ENCODE measurements around the gene APPBP2.

APPBP2 gene

GRCh38 chr17:60473788-60474187 is 52.3 kb downstream of the APPBP2 start:
- DNase-seq: no peak

GRCh38 chr17:60472449-60472848 is 53.6 kb downstream of the APPBP2 start:
- DNase-seq: no peak
- Histone ChIP-seq H3K36me3 (peaks cover 17% of the 10 kb centered on the region), H3K9me3 (ENCODE audit: severe bottlenecking) (no peaks in the 10 kb centered on the region), H3K27me3 (ENCODE audit: insufficient read depth, low read depth, severe bottlenecking) (no peaks in the 10 kb centered on the region), H3K4me3 (ENCODE audit: low read depth, low read length) (no peak overlapping the region), H3K27ac (no peak overlapping the region)
- TF ChIP-seq CTCF (IDR thresholded peaks at IDR 0.05; ENCODE audit: low read depth, low read length): no peak

More at GRCh38 chr17:60473788-60474187, 52.3 kb downstream of the APPBP2 start:
- peaks cover 25% of the 10 kb centered on the region for H3K36me3 ChIP-seq
- no peak overlapping the region for H3K4me3 ChIP-seq (ENCODE audit: low read depth, low read length)
- TF ChIP-seq CTCF (IDR thresholded peaks at IDR 0.05; ENCODE audit: low read depth, low read length): no peak
- no peak overlapping the region for H3K27ac ChIP-seq
- no peaks in the 10 kb centered on the region for H3K27me3 ChIP-seq (ENCODE audit: insufficient read depth, low read depth, severe bottlenecking)
- H3K9me3 ChIP-seq (ENCODE audit: severe bottlenecking): no peaks in the 10 kb centered on the region

GRCh38 chr17:60471451-60471850 is 54.6 kb downstream of the APPBP2 start:
- H3K27ac ChIP-seq: no peak overlapping the region
- H3K4me3 ChIP-seq (ENCODE audit: low read depth, low read length): no peak overlapping the region
- H3K36me3 ChIP-seq: peaks cover 10% of the 10 kb centered on the region
- DNase-seq: no peak
- TF ChIP-seq CTCF (IDR thresholded peaks at IDR 0.05; ENCODE audit: low read depth, low read length): no peak
- no peaks in the 10 kb centered on the region for H3K27me3 ChIP-seq (ENCODE audit: insufficient read depth, low read depth, severe bottlenecking)
- H3K9me3 ChIP-seq (ENCODE audit: severe bottlenecking): no peaks in the 10 kb centered on the region

- H3K36me3 ChIP-seq: peaks cover 39% of the 10 kb centered on the region
Measured at GRCh38 chr17:60468371-60468770, 57.7 kb downstream of the APPBP2 start.

GRCh38 chr17:60464343-60464742 is 61.7 kb downstream of the APPBP2 start:
- no peak overlapping the region for H3K4me3 ChIP-seq (ENCODE audit: low read depth, low read length)
- H3K27me3 ChIP-seq (ENCODE audit: insufficient read depth, low read depth, severe bottlenecking): no peaks in the 10 kb centered on the region
- no peak overlapping the region for H3K27ac ChIP-seq
- no peak for TF ChIP-seq CTCF (IDR thresholded peaks at IDR 0.05; ENCODE audit: low read depth, low read length)
- no peak for DNase-seq
- H3K9me3 ChIP-seq (ENCODE audit: severe bottlenecking): no peaks in the 10 kb centered on the region
- peaks cover 59% of the 10 kb centered on the region for H3K36me3 ChIP-seq

More at GRCh38 chr17:60468371-60468770, 57.7 kb downstream of the APPBP2 start:
- no peaks in the 10 kb centered on the region for H3K27me3 ChIP-seq (ENCODE audit: insufficient read depth, low read depth, severe bottlenecking)
- H3K9me3 ChIP-seq (ENCODE audit: severe bottlenecking): no peaks in the 10 kb centered on the region
- H3K27ac ChIP-seq: no peak overlapping the region
- DNase-seq: no peak
- TF ChIP-seq CTCF (IDR thresholded peaks at IDR 0.05; ENCODE audit: low read depth, low read length): no peak
- H3K4me3 ChIP-seq (ENCODE audit: low read depth, low read length): no peak overlapping the region

GRCh38 chr17:60463157-60463835 is 62.7 kb downstream of the APPBP2 start:
- TF ChIP-seq CTCF (IDR thresholded peaks at IDR 0.05; ENCODE audit: low read depth, low read length): no peak

More at GRCh38 chr17:60463157-60463835, 62.7 kb downstream of the APPBP2 start:
- Histone ChIP-seq H3K27me3 (ENCODE audit: insufficient read depth, low read depth, severe bottlenecking) (no peaks in the 10 kb centered on the region), H3K27ac (no peak overlapping the region), H3K4me3 (ENCODE audit: low read depth, low read length) (no peak overlapping the region), H3K36me3 (peaks cover 68% of the 10 kb centered on the region), H3K9me3 (ENCODE audit: severe bottlenecking) (no peaks in the 10 kb centered on the region)
- DNase-seq: no peak

All from WERI-Rb-1 (cell line).